Measurements from ENCODE around the gene ANKRD27.

- TF ChIP-seq POLR2A (IDR thresholded peaks at IDR 0.05) (no peak), CTCF (IDR thresholded peaks at IDR 0.05) (no peak)
These were observed 107.5 kb downstream of the ANKRD27 start for GRCh38 chr19:32567486-32567885.
